ENCODE data around the gene CERK.

DNA sequence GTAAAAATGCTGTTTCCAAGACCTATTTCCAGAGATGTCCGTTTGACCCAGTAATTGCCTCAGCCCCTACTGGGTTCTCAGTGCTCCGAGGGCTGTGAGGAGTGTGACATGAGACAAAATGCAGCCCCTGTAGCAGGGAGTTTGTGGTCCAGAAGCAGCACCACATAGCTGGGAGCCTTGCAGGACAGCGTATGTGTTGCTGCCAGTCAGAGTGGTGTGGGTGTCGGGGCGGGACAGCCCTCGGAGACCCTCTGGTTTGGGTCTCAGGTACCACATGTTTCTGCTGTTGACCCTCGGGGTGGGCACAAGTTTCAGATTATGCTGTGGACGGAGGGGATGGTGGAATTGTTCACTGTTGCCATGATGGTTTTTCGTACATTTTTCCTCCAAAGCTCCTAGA is 41.6 kb upstream of the CERK start:
- TF ChIP-seq, protein P1, sequence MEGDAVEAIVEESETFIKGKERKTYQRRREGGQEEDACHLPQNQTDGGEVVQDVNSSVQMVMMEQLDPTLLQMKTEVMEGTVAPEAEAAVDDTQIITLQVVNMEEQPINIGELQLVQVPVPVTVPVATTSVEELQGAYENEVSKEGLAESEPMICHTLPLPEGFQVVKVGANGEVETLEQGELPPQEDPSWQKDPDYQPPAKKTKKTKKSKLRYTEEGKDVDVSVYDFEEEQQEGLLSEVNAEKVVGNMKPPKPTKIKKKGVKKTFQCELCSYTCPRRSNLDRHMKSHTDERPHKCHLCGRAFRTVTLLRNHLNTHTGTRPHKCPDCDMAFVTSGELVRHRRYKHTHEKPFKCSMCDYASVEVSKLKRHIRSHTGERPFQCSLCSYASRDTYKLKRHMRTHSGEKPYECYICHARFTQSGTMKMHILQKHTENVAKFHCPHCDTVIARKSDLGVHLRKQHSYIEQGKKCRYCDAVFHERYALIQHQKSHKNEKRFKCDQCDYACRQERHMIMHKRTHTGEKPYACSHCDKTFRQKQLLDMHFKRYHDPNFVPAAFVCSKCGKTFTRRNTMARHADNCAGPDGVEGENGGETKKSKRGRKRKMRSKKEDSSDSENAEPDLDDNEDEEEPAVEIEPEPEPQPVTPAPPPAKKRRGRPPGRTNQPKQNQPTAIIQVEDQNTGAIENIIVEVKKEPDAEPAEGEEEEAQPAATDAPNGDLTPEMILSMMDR (IDR thresholded peaks at IDR 0.05): no peak
- no peak for TF ChIP-seq POLR2A (IDR thresholded peaks at IDR 0.05)
